ENCODE measurements around the gene C5orf46. TPM values are rescaled to one million over a fixed set of nuclear protein-coding genes. Genes with fewer than 3 reads are reported as not detected.

The C5orf46 gene
- total and polyA plus RNA-seq, 9 of the 15 experiments (the other 6 are each of a cell fraction or from before 2014, with no cell fraction given), result not detected

- ChIA-PET CTCF (ENCODE audit: low intra/inter-chr PET ratio) (interaction anchor here (0.5 kb wide), 1 partner anchor 129 kb away, joined by 5 read pairs; no protein-coding TSS in a partner anchor), POLR2A (no interaction called here)
- no peaks in the 10 kb centered on the region for H3K9me3 ChIP-seq (replicated peaks; ENCODE audit: control insufficient read depth, insufficient read depth, low read depth, low read length)
- FAIRE-seq (no peak), ATAC-seq (no peak), DNase-seq (ENCODE audit: extremely low read depth in 1 of 4, low spot score in 3 of 4) (no peak)
- no TSS peak for BruUV-seq (replicated peaks)
- TF ChIP-seq SP2 (IDR thresholded peaks at IDR 0.05; ENCODE audit: extremely low read depth, low read depth, low read length, poor library complexity, severe bottlenecking) (no peak), MXI1 (IDR thresholded peaks at IDR 0.05; ENCODE audit: low read depth, low read length) (no peak), ZNF24 (IDR thresholded peaks at IDR 0.05) (no peak), NFE2L1 (tag; IDR thresholded peaks at IDR 0.05; ENCODE audit: borderline replicate concordance, low read depth) (no peak), SNAPC5 (CRISPR knock-in tag; IDR thresholded peaks at IDR 0.05) (no peak), ZNF561 (CRISPR knock-in tag; conservative IDR thresholded peaks at IDR 0.05) (no peak)
- H2AFZ ChIP-seq (ENCODE audit: low read depth, low read length), result no peak overlapping the region
- no peak overlapping the region for H3K27ac ChIP-seq (ENCODE audit: extremely low read depth, low read depth, low read length)
- no peaks in the 10 kb centered on the region for H3K36me3 ChIP-seq (ENCODE audit: control insufficient read depth, insufficient read depth, low read length)
- H3K79me2 ChIP-seq (ENCODE audit: control insufficient read depth, insufficient read depth, low read length), result no peaks in the 10 kb centered on the region
- H3K9me1 ChIP-seq (ENCODE audit: control insufficient read depth, insufficient read depth, low read length), result no peaks in the 10 kb centered on the region
- in situ Hi-C loops (cut with MboI), result no loop called here
- WGBS (ENCODE audit: insufficient coverage, low coverage, missing lambda C conversion rate), result 0% methylated on average over 6 of the region's 6 CpGs
- H4K20me1 ChIP-seq (replicated peaks; ENCODE audit: control insufficient read depth, insufficient read depth, low read length), result no peaks in the 10 kb centered on the region
- intact Hi-C loops (cut with micrococcal nuclease), result no loop called here
- H3K4me1 ChIP-seq (replicated peaks in 1 of 2; ENCODE audit: control insufficient read depth in 2 of 2, insufficient read depth in 2 of 2, low read length in 2 of 2), result no peaks in the 10 kb centered on the region
- no peak overlapping the region for H3K4me3 ChIP-seq
- H3K4me2 ChIP-seq (ENCODE audit: insufficient read depth, low read length), result no peak overlapping the region
- no peaks in the 10 kb centered on the region for H3K27me3 ChIP-seq (ENCODE audit: control insufficient read depth in 2 of 2, insufficient read depth in 2 of 2, low read length in 2 of 2)
- H3K9ac ChIP-seq (ENCODE audit: insufficient read depth in 1 of 2, low read depth in 2 of 2, low read length in 2 of 2), result no peak overlapping the region
Measured at GRCh38 chr5:147911427-147911826, 5.1 kb upstream of the C5orf46 start.

- Histone ChIP-seq H3K4me2 (ENCODE audit: insufficient read depth, low read length) (no peak overlapping the region), H3K4me3 (no peak overlapping the region), H4K20me1 (replicated peaks; ENCODE audit: control insufficient read depth, insufficient read depth, low read length) (no peaks in the 10 kb centered on the region), H3K9me1 (ENCODE audit: control insufficient read depth, insufficient read depth, low read length) (no peaks in the 10 kb centered on the region), H3K36me3 (ENCODE audit: control insufficient read depth, insufficient read depth, low read length) (no peaks in the 10 kb centered on the region), H3K9ac (ENCODE audit: insufficient read depth in 1 of 2, low read depth in 2 of 2, low read length in 2 of 2) (no peak overlapping the region), H3K9me3 (replicated peaks; ENCODE audit: control insufficient read depth, insufficient read depth, low read depth, low read length) (no peaks in the 10 kb centered on the region), H3K79me2 (ENCODE audit: control insufficient read depth, insufficient read depth, low read length) (no peaks in the 10 kb centered on the region), H3K27ac (ENCODE audit: extremely low read depth, low read depth, low read length) (no peak overlapping the region), H3K4me1 (replicated peaks in 1 of 2; ENCODE audit: control insufficient read depth in 2 of 2, insufficient read depth in 2 of 2, low read length in 2 of 2) (no peaks in the 10 kb centered on the region), H3K27me3 (ENCODE audit: control insufficient read depth in 2 of 2, insufficient read depth in 2 of 2, low read length in 2 of 2) (no peaks in the 10 kb centered on the region), H2AFZ (ENCODE audit: low read depth, low read length) (no peak overlapping the region)
- 3% methylated on average over 4 of the region's 4 CpGs for WGBS (ENCODE audit: insufficient coverage, low coverage, missing lambda C conversion rate)
- intact Hi-C loops (cut with micrococcal nuclease) (no loop called here), in situ Hi-C loops (cut with MboI) (no loop called here)
- ChIA-PET CTCF (ENCODE audit: low intra/inter-chr PET ratio) (no interaction called here), POLR2A (interaction anchor here (0.6 kb wide), 1 partner anchor 387 kb away, joined by 3 read pairs; no protein-coding TSS in a partner anchor)
- BruUV-seq (replicated peaks), result no TSS peak
- ATAC-seq (no peak), DNase-seq (ENCODE audit: extremely low read depth in 1 of 4, low spot score in 3 of 4) (no peak), FAIRE-seq (no peak)
- TF ChIP-seq GABPB1 (CRISPR knock-in tag; IDR thresholded peaks at IDR 0.05), result no peak
- TF ChIP-seq REST (IDR thresholded peaks at IDR 0.05; ENCODE audit: borderline replicate concordance), result no peak
- no peak for TF ChIP-seq REST (CRISPR knock-in tag; IDR thresholded peaks at IDR 0.05; ENCODE audit: low read depth)
- no peak for TF ChIP-seq ZNF133 (CRISPR knock-in tag; IDR thresholded peaks at IDR 0.05)
Measured at GRCh38 chr5:147904110-147904509, 2.2 kb downstream of the C5orf46 start.
